SK-N-SH (cell line): Measurements from ENCODE around the gene WWOX.

Experiments
- FOXM1 ChIP-seq: IDR thresholded peaks from 2 replicates; pipeline ENCODE4 v1.4.0; 2012; ENCODE audit warnings: low read depth, mild to moderate bottlenecking
- GABPA ChIP-seq: IDR thresholded peaks from 2 replicates; pipeline ENCODE4 v1.4.0; 2012; ENCODE audit warnings: low read depth, mild to moderate bottlenecking
- JUND ChIP-seq: IDR thresholded peaks from 2 replicates; pipeline ENCODE4 v1.4.0; 2012
- MEF2A ChIP-seq: IDR thresholded peaks from 2 replicates; pipeline ENCODE4 v1.4.0; 2012; ENCODE audit warnings: low read depth, borderline replicate concordance
- POLR2AphosphoS5 ChIP-seq: IDR thresholded peaks from 2 replicates; pipeline ENCODE4 v1.6.1; 2012; ENCODE audit warnings: low read depth, low read length
- RCOR1 ChIP-seq: fragments of 150-350 bp; IDR thresholded peaks from 2 replicates; pipeline ENCODE4 v1.6.1; 2017; ENCODE audit warnings: antibody characterized with exemption, low read length
- TAF1 ChIP-seq: IDR thresholded peaks from 2 replicates; pipeline ENCODE4 v1.6.1; 2012; ENCODE audit warnings: low read depth, mild to moderate bottlenecking, low read length, moderate library complexity, borderline replicate concordance
- YY1 ChIP-seq: IDR thresholded peaks from 2 replicates; pipeline ENCODE4 v1.4.0; 2012; ENCODE audit warnings: low read depth, mild to moderate bottlenecking
- TF ChIP-seq, protein P1 (sequence below): IDR thresholded peaks from 2 replicates; pipeline ENCODE4 v1.6.1; 2012; ENCODE audit warnings: mild to moderate bottlenecking, low read depth, low read length, moderate library complexity
- TF ChIP-seq, protein P2 (sequence below): fragments of 200-600 bp; sonication (generic); IDR thresholded peaks from 2 replicates; pipeline ENCODE4 v1.6.1; 2017; ENCODE audit warnings: antibody characterized with exemption, mild to moderate bottlenecking, moderate library complexity
- TF ChIP-seq, protein P3 (sequence below): IDR thresholded peaks from 2 replicates; pipeline ENCODE4 v1.4.0; 2012; ENCODE audit warnings: low read depth

DNA sequence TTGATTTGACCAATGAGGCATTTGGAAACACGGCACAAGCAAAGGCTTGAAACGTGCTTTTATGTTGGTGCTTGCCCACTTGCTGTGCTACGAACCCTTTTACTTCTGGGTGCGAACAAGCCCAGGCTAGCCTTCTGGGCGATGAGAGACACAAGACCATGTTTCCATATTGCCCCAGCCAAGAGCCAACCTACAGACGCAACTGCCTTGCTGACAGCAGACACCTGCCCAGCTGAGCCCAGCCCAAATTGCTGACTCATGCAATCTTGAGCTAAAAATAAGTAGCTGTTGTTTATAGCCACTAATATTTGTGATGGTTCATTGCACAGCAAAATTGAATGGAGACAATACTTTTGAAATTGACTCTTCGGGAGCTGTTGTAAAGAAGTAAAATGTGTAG, 464.5 kb downstream of the WWOX start:
- TF ChIP-seq, protein P1, sequence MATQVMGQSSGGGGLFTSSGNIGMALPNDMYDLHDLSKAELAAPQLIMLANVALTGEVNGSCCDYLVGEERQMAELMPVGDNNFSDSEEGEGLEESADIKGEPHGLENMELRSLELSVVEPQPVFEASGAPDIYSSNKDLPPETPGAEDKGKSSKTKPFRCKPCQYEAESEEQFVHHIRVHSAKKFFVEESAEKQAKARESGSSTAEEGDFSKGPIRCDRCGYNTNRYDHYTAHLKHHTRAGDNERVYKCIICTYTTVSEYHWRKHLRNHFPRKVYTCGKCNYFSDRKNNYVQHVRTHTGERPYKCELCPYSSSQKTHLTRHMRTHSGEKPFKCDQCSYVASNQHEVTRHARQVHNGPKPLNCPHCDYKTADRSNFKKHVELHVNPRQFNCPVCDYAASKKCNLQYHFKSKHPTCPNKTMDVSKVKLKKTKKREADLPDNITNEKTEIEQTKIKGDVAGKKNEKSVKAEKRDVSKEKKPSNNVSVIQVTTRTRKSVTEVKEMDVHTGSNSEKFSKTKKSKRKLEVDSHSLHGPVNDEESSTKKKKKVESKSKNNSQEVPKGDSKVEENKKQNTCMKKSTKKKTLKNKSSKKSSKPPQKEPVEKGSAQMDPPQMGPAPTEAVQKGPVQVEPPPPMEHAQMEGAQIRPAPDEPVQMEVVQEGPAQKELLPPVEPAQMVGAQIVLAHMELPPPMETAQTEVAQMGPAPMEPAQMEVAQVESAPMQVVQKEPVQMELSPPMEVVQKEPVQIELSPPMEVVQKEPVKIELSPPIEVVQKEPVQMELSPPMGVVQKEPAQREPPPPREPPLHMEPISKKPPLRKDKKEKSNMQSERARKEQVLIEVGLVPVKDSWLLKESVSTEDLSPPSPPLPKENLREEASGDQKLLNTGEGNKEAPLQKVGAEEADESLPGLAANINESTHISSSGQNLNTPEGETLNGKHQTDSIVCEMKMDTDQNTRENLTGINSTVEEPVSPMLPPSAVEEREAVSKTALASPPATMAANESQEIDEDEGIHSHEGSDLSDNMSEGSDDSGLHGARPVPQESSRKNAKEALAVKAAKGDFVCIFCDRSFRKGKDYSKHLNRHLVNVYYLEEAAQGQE = no peak
- no peak for TF ChIP-seq YY1
- no peak for TF ChIP-seq MEF2A
- TF ChIP-seq, protein P2, sequence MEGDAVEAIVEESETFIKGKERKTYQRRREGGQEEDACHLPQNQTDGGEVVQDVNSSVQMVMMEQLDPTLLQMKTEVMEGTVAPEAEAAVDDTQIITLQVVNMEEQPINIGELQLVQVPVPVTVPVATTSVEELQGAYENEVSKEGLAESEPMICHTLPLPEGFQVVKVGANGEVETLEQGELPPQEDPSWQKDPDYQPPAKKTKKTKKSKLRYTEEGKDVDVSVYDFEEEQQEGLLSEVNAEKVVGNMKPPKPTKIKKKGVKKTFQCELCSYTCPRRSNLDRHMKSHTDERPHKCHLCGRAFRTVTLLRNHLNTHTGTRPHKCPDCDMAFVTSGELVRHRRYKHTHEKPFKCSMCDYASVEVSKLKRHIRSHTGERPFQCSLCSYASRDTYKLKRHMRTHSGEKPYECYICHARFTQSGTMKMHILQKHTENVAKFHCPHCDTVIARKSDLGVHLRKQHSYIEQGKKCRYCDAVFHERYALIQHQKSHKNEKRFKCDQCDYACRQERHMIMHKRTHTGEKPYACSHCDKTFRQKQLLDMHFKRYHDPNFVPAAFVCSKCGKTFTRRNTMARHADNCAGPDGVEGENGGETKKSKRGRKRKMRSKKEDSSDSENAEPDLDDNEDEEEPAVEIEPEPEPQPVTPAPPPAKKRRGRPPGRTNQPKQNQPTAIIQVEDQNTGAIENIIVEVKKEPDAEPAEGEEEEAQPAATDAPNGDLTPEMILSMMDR = no peak
- TF ChIP-seq, protein P3, sequence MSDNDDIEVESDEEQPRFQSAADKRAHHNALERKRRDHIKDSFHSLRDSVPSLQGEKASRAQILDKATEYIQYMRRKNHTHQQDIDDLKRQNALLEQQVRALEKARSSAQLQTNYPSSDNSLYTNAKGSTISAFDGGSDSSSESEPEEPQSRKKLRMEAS = no peak
- TF ChIP-seq GABPA = no peak
- no peak for TF ChIP-seq TAF1
- TF ChIP-seq POLR2AphosphoS5 = no peak
- no peak for TF ChIP-seq RCOR1
- no peak for TF ChIP-seq JUND
- TF ChIP-seq FOXM1 = no peak
